ENCODE measurements around the gene SLC30A7.

GRCh38 chr1:101025283-101025656 lies 129.4 kb downstream of the SLC30A7 start:
- no peak for TF ChIP-seq GATA2 (IDR thresholded peaks at IDR 0.05; ENCODE audit: low read depth, low read length)
- no peak for TF ChIP-seq GATA3 (IDR thresholded peaks at IDR 0.05; ENCODE audit: low read depth, low read length)
